GM19397 (cell line): ENCODE results near the gene CD207.
"Not testable (repeated sequence)": the region's sequence is repeated elsewhere in the genome, so short reads cannot be mapped to it uniquely, and the experiment has no call there.

Experiments
- ATAC-seq: cut with Tn5 transposase; IDR thresholded peaks from one replicate; pipeline ENCODE4 v1.9.1; 2021; ENCODE audit warnings: mild to moderate bottlenecking, moderate library complexity; ENCODE audit not compliant: unreplicated experiment

Gene CD207

GRCh38 chr2:70829916-70830315, 5.7 kb downstream of the CD207 start:
- ATAC-seq: no peak

DNA sequence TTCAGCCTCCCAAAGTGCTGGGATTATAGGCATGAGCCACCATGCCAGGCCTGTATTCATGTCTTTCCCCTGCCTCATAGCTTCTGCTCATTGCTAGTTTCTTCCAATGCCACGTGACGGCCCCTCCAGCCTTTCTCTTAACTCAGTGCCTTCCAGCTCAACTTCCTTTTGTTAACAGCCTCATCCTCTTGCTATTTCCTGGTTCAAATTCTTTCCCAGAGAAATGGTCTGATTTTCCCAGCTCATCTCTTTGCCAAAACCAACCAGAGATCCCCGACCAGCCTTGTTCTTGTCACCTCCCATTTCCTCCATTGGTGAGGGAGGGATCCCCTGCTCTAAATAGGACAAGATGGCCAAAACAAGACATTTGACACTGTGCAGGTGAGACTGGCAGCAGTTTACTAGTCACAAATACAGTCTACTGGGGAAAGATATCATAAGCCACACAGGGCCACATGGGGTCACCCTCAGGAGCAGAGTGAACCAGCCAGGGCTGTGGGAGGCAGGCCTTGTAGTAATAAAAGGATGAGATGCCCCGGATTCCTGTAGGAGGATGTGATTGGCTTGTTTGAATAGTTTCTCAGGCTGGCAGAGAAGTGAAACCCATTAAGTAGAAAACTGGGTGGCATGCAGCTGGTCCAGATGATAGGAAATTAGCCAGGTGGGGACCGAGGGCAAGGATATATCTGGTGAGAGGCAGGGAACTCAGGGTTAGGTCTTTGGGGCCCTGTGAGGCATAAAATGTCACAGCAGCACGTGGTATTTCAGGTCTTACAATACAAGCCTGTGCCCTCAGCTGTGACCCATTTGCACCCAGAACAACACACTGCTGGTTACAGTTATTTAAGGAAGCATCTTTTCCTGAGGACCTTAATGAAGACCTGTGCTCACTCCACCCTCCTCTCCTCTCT, 6.4 kb downstream of the CD207 start:
- ATAC-seq: no peak

DNA sequence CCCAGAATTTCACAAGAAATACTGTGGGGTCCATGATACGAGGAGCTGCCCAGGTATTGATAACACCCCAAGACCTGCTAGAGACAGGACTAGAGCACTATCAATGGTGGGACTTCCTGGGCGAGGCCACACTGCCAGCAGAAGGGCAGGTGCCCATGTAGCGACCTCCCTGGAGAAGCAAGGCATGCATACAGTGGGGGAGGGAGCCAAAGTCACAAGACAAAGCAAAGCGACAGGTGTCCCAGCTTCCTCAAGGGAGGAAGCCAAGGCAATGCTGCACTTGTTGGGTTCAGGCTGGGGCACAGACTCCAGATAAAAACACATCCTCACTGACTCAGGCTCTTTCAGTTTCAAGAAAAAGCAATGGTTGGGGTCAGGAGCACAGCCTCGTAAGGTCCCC, 7.5 kb downstream of the CD207 start:
- no peak for ATAC-seq

DNA sequence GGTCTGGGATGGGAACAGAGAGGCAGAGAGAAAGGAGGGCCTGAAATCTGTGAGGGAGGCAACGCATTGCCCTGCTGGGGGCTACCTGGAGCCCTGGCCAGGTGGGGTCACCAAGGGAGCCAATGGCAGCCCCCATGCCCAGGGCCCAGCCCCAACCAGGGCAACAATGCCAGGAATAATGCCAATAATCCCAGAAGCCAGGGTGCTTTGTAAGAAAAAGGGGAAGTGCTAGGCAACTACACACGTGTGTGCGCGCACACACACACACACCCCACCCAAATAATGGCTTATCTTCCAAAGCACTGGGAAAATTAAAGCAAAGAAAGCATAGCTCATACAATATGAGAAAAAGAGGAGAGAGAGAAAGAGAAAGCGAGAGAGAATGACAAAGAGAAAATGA, 8.2 kb downstream of the CD207 start:
- no peak for ATAC-seq

DNA sequence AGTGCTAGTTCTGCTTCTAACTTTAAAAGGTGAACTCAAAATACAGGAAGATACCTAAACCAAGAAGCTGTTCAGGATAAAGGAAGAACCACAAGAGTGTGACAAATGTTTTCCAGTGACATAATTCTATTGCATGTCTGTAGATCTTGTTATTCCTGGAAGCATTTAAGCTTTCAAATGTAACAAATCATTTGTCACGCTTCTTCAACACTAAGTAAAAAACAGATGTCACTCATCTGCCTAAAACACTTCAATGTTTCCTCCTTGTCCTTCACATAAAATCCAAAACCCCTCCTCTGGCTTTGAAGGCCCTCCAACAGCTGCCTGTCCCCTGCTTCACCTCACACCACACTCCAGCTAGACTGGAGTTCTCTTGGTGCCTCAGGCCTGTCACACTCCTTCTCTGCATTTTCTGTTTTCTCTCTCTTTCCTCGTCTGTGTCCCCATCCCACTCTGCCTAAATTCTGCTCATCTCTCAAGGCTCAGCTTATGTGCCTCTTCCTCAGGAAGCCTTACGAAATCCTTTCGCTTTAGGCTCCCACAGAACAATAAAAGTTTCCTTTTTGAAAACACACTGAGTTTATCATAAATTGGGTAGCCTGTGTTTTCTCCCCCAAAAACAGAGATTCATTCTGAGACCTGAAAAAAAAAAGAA, 8.8 kb downstream of the CD207 start:
- no peak for ATAC-seq

GRCh38 chr2:70823249-70823648, 12.4 kb downstream of the CD207 start:
- ATAC-seq: no peak

GRCh38 chr2:70822843-70823242, 12.8 kb downstream of the CD207 start:
- ATAC-seq: no peak

DNA sequence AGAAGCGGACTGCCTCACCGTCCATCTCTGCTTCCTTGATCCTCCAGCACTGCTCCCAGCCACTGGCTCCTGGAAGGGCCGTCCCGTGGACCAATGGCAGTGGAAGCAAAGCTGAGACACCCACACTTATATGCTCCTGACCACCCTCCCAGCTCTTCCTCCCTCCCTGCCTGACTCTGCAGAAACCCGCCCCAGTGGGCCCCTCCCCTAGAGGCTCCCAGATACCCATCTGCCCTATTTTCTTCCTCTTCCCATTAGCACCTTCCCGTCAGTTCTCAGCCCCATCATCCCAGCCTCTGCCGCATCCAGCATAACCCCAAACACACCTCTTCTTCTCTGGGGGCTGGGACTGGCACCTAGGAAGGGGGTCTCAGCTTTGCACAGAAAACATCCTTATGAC, 15.1 kb downstream of the CD207 start, which contains the start of gene CLEC4F:
CLEC4F (minus strand) TSS at position 101 of the 400 bp plus-strand sequence; CDS start at position 25, 76 bp downstream.
- no peak for ATAC-seq

- ATAC-seq: no peak
These were observed 18.2 kb downstream of the CD207 start for GRCh38 chr2:70817284-70817954.

- no peak for ATAC-seq
These were observed 18.9 kb downstream of the CD207 start for GRCh38 chr2:70816726-70817125.

GRCh38 chr2:70808983-70809958, 26.3 kb downstream of the CD207 start:
- ATAC-seq: no peak

DNA sequence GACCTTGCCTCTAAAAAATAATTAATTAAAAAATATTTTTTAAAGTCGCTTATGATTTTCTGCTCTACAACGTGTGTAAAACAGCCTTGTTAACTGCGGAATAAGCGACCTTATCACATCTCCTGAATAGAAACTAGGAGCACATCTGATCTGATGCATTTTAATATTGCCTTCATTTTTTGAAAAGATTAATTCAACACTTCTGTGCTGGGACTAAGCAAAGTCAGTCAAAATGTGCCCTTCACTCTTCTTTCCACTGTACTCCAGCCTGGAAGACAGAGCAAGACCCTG, 27.8 kb downstream of the CD207 start:
- no peak for ATAC-seq

DNA sequence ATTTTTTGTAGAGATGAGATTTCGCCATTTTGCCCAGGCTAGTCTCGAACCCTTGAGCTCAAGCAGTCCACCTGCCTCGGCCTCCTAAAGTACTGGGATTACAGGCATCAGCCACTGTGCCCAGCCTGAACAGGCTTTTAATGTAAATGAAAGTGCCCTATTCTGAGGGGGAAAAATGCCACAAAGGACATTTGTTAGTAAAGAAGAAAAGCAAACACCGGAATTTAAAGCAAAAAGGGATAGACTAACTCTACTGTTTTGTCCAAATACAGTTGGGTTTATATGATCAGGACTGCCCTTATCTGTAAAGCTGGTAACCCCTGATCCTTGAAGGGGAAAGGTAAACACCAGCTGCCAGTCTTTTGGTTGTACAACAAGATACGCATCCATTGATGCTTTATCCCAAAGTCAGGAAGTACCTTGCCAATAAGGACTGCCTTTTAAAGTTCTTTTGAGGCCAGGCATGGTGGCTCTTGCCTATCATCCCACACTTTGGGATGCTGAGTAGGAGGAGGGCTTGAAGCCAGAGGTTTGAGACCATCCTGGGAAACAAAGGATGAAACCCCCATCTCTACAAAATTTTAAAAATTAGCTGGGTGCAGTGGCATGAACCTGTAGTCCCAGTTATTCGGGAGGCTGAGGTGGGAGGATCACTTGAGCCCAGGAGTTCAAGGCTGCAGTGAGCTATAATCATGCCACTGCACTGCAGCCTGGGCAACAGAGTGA, 28.4 kb downstream of the CD207 start:
- ATAC-seq: no peak

DNA sequence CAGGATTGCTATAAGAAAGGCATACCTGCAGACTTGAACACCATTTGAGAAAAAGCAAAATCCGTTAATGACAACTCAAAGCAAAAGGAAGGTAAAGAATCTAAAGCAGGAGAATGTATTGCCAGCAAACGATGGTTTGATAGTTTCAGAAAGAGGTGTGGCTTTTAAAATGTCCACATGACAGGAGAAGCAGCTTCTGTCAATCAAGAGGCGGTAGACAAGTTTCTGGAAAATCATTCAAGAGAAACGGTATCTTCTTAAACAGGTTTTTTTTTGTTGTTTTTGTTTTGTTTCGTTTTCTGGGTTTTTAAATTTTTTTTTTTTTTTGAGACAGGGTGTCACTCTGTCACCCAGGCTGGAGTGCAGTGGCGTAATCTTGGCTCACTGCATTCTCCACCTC, 29.0 kb downstream of the CD207 start:
- ATAC-seq: no peak

GRCh38 chr2:70806013-70806412, 29.6 kb downstream of the CD207 start:
- ATAC-seq: no peak

- no peak for ATAC-seq
These were observed 33.9 kb downstream of the CD207 start for GRCh38 chr2:70801607-70802263.

- ATAC-seq: no peak
These were observed 35.9 kb downstream of the CD207 start for GRCh38 chr2:70799706-70800105.

DNA sequence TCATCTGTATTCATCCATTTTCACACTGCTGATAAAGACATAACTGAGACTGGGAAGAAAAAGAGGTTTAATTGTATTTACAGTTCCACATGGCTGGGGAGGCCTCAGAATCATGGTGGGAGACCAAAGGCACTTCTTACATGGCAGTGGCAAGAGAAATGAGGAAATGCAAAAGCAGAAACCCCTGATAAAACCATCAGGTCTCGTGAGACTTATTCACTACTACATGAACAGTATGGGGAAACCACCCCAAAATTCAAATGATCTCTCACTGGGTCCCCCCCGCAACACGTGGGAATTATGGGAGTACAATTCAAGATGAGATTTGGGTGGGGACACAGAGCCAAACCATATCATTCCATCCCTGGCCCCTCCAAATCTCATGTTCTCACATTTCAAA, 37.6 kb downstream of the CD207 start:
- ATAC-seq: not testable (repeated sequence)

- ATAC-seq: no peak
These were observed 38.1 kb downstream of the CD207 start for GRCh38 chr2:70797506-70797905.

DNA sequence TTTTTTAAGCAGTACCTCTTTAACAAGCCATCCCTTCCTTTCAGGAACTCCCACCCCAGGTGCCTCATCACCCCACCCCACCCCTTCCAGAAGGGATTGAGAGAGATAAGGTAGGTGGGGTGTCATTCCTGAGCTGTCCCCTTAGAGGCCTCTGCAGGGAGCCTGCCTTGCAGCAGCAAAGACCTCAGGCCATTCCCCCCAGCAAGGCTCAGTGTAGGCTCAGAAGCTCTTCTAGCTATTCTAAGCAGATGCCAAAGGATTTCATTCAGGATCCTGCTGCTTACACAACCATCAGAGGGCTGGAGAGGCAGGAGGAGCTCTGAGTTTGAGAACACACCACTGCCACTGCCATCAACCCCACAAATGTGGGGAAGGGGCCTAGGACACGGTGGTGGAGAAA, 39.4 kb downstream of the CD207 start:
- no peak for ATAC-seq
